HepG2 (cell line): ENCODE measurements around the gene MST1R. TPM values are rescaled to one million over a fixed set of nuclear protein-coding genes. Genes with fewer than 3 reads are reported as not detected.

ENCODE experiments used
- ATAC-seq: fragments of 200-7000 bp; cut with Tn5 transposase; 3 replicates; pipeline ENCODE4 v1.9.1; 2020; ENCODE audit warnings: mild to moderate bottlenecking, moderate library complexity
- BruUV-seq: library from RNA; stranded (reverse); fragments of 400-500 nt; replicated peaks from 2 replicates; lab custom pipeline; 2021; lab: Mats Ljungman, UMichigan
- CTCF ChIA-PET: fragments of 300-600 bp; formaldehyde crosslinking; extraction: SDS; loops from one replicate; lab custom pipeline; 2021; ENCODE audit warnings: low total read pairs, inconsistent platforms, low intra/inter-chr PET ratio; lab: Yijun Ruan, JAX
- POLR2A ChIA-PET: fragments of 350-600 bp; sonication (Branson Sonifier 250); formaldehyde crosslinking; loops from one replicate; lab custom pipeline; 2020; ENCODE audit warnings: antibody characterized with exemption, inconsistent platforms; lab: Yijun Ruan, JAX
- DNase-seq: peaks from one replicate; pipeline ENCODE4 v3.0.0-alpha.2; 2015; ENCODE audit warnings: low spot score
- FAIRE-seq: peaks from 3 replicates; lab custom pipeline; 2011; peaks lifted over from hg19 to GRCh38; lab: Jason Lieb, UNC
- H2AFZ ChIP-seq: one replicate; pipeline ENCODE4 v1.6.1; 2011; ENCODE audit warnings: low read length, inconsistent platforms
- H3K27ac ChIP-seq: fragments of 300-600 bp; 3 replicates; pipeline ENCODE4 v1.8.0; 2011; ENCODE audit warnings: mixed run types, mild to moderate bottlenecking, mixed read lengths, low read length, inconsistent platforms; ENCODE audit not compliant: insufficient read depth; ENCODE audit errors: extremely low read length
- H3K27me3 ChIP-seq, 2 experiments: fragments of 200-600 bp in 1 of 2; 2 replicates in 1 of 2; 3 replicates in 1 of 2; pipeline versions ENCODE4 v1.6.0 to v1.8.0; 2011; ENCODE audit warnings: low read length in 2 of 2, mild to moderate bottlenecking in 2 of 2, moderate library complexity in 2 of 2, inconsistent platforms in 1 of 2; ENCODE audit not compliant: insufficient read depth in 2 of 2, control insufficient read depth in 1 of 2
- H3K36me3 ChIP-seq, 2 experiments: fragments of 200-600 bp in 1 of 2; replicated peaks in 1 of 2; 2 replicates in 1 of 2; 3 replicates in 1 of 2; pipeline versions ENCODE4 v1.5.1 to v1.8.0; 2011; ENCODE audit warnings: low read length in 2 of 2, inconsistent platforms in 1 of 2; ENCODE audit not compliant: insufficient read depth in 2 of 2, control insufficient read depth in 1 of 2
- H3K4me1 ChIP-seq: 2 replicates; pipeline ENCODE4 v1.5.1; 2012; ENCODE audit warnings: low read length, inconsistent platforms; ENCODE audit not compliant: insufficient read depth
- H3K4me2 ChIP-seq: 2 replicates; pipeline ENCODE4 v1.6.0; 2011; ENCODE audit warnings: low read depth, low read length, inconsistent platforms
- H3K4me3 ChIP-seq, 3 experiments: fragments of 200-600 bp in 1 of 3; sonication (generic), shearing (Covaris generic) in 1 of 3; replicated peaks in 1 of 3; 2 replicates each; pipeline ENCODE4 v1.5.1; 2011 to 2016; ENCODE audit warnings: low read length in 3 of 3, inconsistent platforms in 2 of 3, low read depth in 2 of 3, mild to moderate bottlenecking in 2 of 3, control low read depth in 1 of 3, mixed read lengths in 1 of 3; ENCODE audit not compliant: insufficient read depth in 1 of 3
- H3K79me2 ChIP-seq: one replicate; pipeline ENCODE4 v1.6.1; 2011; ENCODE audit warnings: low read length, inconsistent platforms; ENCODE audit not compliant: insufficient read depth
- H3K9ac ChIP-seq: 2 replicates; pipeline ENCODE4 v1.6.0; 2011; ENCODE audit warnings: mild to moderate bottlenecking, low read depth, low read length, inconsistent platforms; ENCODE audit not compliant: insufficient read depth
- H3K9me3 ChIP-seq: 2 replicates; pipeline ENCODE4 v1.5.1; 2012; ENCODE audit warnings: mild to moderate bottlenecking, low read length
- H4K20me1 ChIP-seq: 2 replicates; pipeline ENCODE4 v1.6.0; 2011; ENCODE audit warnings: inconsistent platforms, mild to moderate bottlenecking, low read length, moderate library complexity; ENCODE audit not compliant: insufficient read depth
- ARNTL ChIP-seq: sonication (generic); formaldehyde crosslinking; IDR thresholded peaks from 2 replicates; pipeline ENCODE4 v1.4.0; 2020; ENCODE audit warnings: mild to moderate bottlenecking, missing genetic modification reagents
- FOSL2 ChIP-seq: sonication (generic); formaldehyde crosslinking; IDR thresholded peaks from 2 replicates; pipeline ENCODE4 v1.4.0; 2020; ENCODE audit warnings: missing genetic modification reagents
- MNT ChIP-seq: fragments of 450-650 bp; IDR thresholded peaks from 2 replicates; pipeline ENCODE4 v1.6.1; 2016
- NCOA2 ChIP-seq: sonication (generic); formaldehyde crosslinking; IDR thresholded peaks from 2 replicates; pipeline ENCODE4 v1.8.0; 2022; ENCODE audit warnings: inconsistent platforms
- REPIN1 ChIP-seq: sonication (generic); formaldehyde crosslinking; IDR thresholded peaks from 2 replicates; pipeline ENCODE4 v1.8.0; 2022; ENCODE audit warnings: missing genetic modification reagents, low read depth, mild to moderate bottlenecking, borderline replicate concordance
- RXRB ChIP-seq: IDR thresholded peaks from 2 replicates; pipeline ENCODE4 v1.6.1; 2016; ENCODE audit warnings: borderline replicate concordance, missing genetic modification reagents, missing compliant biosample characterization
- STAT5B ChIP-seq: sonication (generic); formaldehyde crosslinking; IDR thresholded peaks from 2 replicates; pipeline ENCODE4 v1.4.0; 2020; ENCODE audit warnings: missing genetic modification reagents
- TARDBP ChIP-seq: sonication (generic); formaldehyde crosslinking; IDR thresholded peaks from 2 replicates; pipeline ENCODE4 v1.8.0; 2022; ENCODE audit warnings: mild to moderate bottlenecking, missing genetic modification reagents
- TEAD3 ChIP-seq: optimal IDR thresholded peaks from 2 replicates; pipeline ENCODE3; 2016; ENCODE audit warnings: borderline replicate concordance
- ZBTB4 ChIP-seq: sonication (generic); formaldehyde crosslinking; IDR thresholded peaks from 2 replicates; pipeline ENCODE4 v1.4.0; 2020; ENCODE audit warnings: missing genetic modification reagents, mild to moderate bottlenecking, borderline replicate concordance
- ZFX ChIP-seq: sonication (generic); formaldehyde crosslinking; IDR thresholded peaks from 2 replicates; pipeline ENCODE4 v1.4.0; 2020; ENCODE audit warnings: mild to moderate bottlenecking, low read depth, missing genetic modification reagents, moderate library complexity
- ZNF503 ChIP-seq: sonication (generic); formaldehyde crosslinking; IDR thresholded peaks from 2 replicates; pipeline ENCODE4 v1.4.0; 2020; ENCODE audit warnings: missing genetic modification reagents
- ZNF577 ChIP-seq: sonication (generic); formaldehyde crosslinking; IDR thresholded peaks from 2 replicates; pipeline ENCODE4 v1.4.0; 2020; ENCODE audit warnings: mild to moderate bottlenecking, low read depth, missing genetic modification reagents, borderline replicate concordance
- ZNF792 ChIP-seq: IDR thresholded peaks from 2 replicates; pipeline ENCODE4 v1.6.1; 2016
- WGBS: methylation state at CpG from one replicate; pipeline ENCODE4 v1.1.6; 2017; ENCODE audit warnings: low lambda C conversion rate; 5-methylcytosine and 5-hydroxymethylcytosine counted together
- in situ Hi-C: cut with HindIII; loops from 2 replicates; pipeline ENCODE4 v1.10.0; 2017; ENCODE audit warnings: low pct_unique_long_range_greater_than_20kb; ENCODE audit not compliant: extremely low pct_ligation_motif_present
- intact Hi-C: fragments of 100-400 bp; cut with micrococcal nuclease; formaldehyde crosslinking; loops from one replicate; pipeline ENCODE4 v1.10.0; 2022; ENCODE audit not compliant: unreplicated experiment
- polyA plus RNA-seq, 8 experiments: library from polyadenylated mRNA; depleted of rRNA in 3 of 8; stranded (reverse) in 7 of 8; unstranded in 1 of 8; fragments of >200 nt; fragmentation: Illumina TruSeq in 4 of 8; extraction: Trizol in 4 of 8; gene quantifications; 2 replicates each; pipeline versions ENCODE4 v1.2.1 to v1.2.3, GENCODE V29; 2011 to 2016; ENCODE audit warnings: low read depth in 4 of 8, missing spikeins in 1 of 8, mixed read lengths in 1 of 8; ENCODE audit not compliant: insufficient read depth in 1 of 8
- total RNA-seq, 5 experiments: library from RNA; depleted of rRNA; stranded (reverse); fragments of >200 nt; fragmentation: Illumina TruSeq; extraction: Trizol; gene quantifications; 2 replicates each; pipeline ENCODE4 v1.2.3, GENCODE V29; 2016; ENCODE audit warnings: low read depth in 1 of 5

MST1R gene
- total and polyA plus RNA-seq, 2 of the 13 experiments (the other 11 are each of a cell fraction or from before 2014, with no cell fraction given) = 0.11 to 0.77 TPM

GRCh38 chr3:49844464-49845183 lies 59.0 kb downstream of the MST1R start:
- in situ Hi-C loops (loop anchor here (5.0 kb wide), 2 partner anchors 37 to 63 kb away; no protein-coding TSS in a partner anchor), intact Hi-C loops (loop anchor here (1.0 to 2.0 kb wide), 2 partner anchors 29 to 62 kb away; no protein-coding TSS in a partner anchor)
- FAIRE-seq (peak; percentile 78), ATAC-seq (peak; percentile 85), DNase-seq (peak; percentile 89)
- peak overlapping the region; percentile 49; the same call in 1 of the 2 replicates for H3K9ac ChIP-seq
- POLR2A ChIA-PET = interaction anchor here (0.5 to 1.9 kb wide), 7 partner anchors 13 to 390 kb away, joined by 3 to 8 read pairs (median 4); partner anchors contain the start of genes INKA1, MON1A and RBM6
- peak overlapping the region; percentile 75 for H3K27ac ChIP-seq
- peaks cover 2 to 21% of the 10 kb centered on the region in 2 experiments; a peak in 2 of 5 replicates for H3K36me3 ChIP-seq
- H2AFZ ChIP-seq = no peak overlapping the region
- no peak overlapping the region for H3K4me3 ChIP-seq
- CTCF ChIA-PET = no interaction called here
- WGBS = 55% methylated on average over 5 of the region's 5 CpGs
- H3K27me3 ChIP-seq = no peaks in the 10 kb centered on the region
- no peaks in the 10 kb centered on the region for H3K9me3 ChIP-seq
- H3K4me2 ChIP-seq = peak overlapping the region; percentile 28; the same call in 1 of the 2 replicates
- BruUV-seq = no TSS peak
- H3K4me1 ChIP-seq = peaks cover 54% of the 10 kb centered on the region
- H4K20me1 ChIP-seq = no peaks in the 10 kb centered on the region
- H3K79me2 ChIP-seq = no peaks in the 10 kb centered on the region
- TF ChIP-seq ZBTB4 (CRISPR knock-in tag) (0 out of 2 replicates have a peak, but pooled peaks have one; percentile 64), FOSL2 (CRISPR knock-in tag) (peak; percentile 31; the same call in 1 of the 2 replicates), TARDBP (CRISPR knock-in tag) (0 out of 2 replicates have a peak, but pooled peaks have one; percentile 34), TEAD3 (CRISPR knock-in tag) (peak; percentile 11), ZNF503 (CRISPR knock-in tag) (no peak), NCOA2 (CRISPR knock-in tag) (peak; percentile 48), ZNF792 (CRISPR knock-in tag) (0 out of 2 replicates have a peak, but pooled peaks have one; percentile 16), RXRB (peak; percentile 39; the same call in 1 of the 2 replicates), STAT5B (CRISPR knock-in tag) (no peak), ZFX (CRISPR knock-in tag) (peak; percentile 87), ZNF577 (no peak), ARNTL (0 out of 2 replicates have a peak, but pooled peaks have one; percentile 23), MNT (peak; percentile 48; the same call in 1 of the 2 replicates), REPIN1 (CRISPR knock-in tag) (0 out of 2 replicates have a peak, but pooled peaks have one; percentile 33)
